HG03520 (cell line): ENCODE measurements around the gene TRIP13.
"Not testable (repeated sequence)": the region's sequence is repeated elsewhere in the genome, so short reads cannot be mapped to it uniquely, and the experiment has no call there.

ENCODE experiments used
- ATAC-seq: cut with Tn5 transposase; IDR thresholded peaks from one replicate; pipeline ENCODE4 v1.9.1; 2021; ENCODE audit warnings: mild to moderate bottlenecking, moderate library complexity; ENCODE audit not compliant: unreplicated experiment

Gene TRIP13

DNA sequence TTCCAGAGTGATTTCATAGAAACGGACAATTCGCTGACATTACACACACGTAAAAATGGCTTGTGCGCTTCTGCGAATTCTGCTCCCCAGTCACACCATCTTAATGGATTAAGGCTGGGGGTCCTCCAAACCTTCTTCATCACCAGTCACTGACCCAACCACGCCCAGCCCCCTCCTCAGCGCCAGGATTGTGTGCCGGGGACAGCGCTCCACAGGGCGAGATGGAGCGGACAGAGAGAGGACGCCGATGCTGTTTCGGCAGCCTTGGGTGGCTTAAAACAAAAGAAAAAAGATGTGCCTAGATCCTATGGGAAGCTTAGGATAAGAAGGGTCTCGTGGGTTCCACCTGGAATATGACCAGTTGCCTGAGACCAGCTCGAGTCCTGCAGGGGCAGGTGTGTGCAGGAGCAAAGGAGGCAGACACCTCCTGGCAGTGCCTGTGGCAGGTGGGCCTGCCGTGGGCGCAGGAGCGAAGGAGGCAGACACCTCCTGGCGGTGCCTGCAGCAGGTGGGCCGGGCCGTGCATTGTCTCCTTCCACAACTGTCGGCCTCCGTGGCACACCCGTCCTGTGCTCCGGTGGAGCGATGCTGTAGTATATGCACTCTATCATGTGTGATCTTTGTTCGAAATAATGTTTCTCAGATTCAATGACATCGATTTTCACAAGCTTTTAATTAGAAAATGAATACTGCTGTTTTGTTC, 20.9 kb upstream of the TRIP13 start:
- no peak for ATAC-seq

DNA sequence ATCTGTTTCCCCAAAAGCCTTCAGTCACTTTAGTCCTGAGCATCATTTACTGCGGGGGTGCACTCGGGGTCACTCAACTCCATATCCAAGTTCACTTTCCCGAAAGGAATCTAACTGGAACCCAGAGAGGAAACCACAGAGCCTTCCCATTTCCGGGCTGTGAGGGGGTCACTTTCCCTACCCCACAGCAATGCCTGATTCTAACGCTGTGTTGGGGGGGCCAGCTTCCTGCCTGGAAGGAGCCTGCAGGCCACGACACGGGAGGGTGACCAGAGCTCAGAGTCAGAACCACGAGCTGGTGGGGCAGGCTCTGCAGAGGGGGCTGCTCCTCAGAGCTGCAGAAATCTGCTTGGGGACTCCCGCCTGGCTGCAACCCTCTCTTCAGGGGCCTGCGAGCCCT, 20.4 kb upstream of the TRIP13 start:
- ATAC-seq = no peak

DNA sequence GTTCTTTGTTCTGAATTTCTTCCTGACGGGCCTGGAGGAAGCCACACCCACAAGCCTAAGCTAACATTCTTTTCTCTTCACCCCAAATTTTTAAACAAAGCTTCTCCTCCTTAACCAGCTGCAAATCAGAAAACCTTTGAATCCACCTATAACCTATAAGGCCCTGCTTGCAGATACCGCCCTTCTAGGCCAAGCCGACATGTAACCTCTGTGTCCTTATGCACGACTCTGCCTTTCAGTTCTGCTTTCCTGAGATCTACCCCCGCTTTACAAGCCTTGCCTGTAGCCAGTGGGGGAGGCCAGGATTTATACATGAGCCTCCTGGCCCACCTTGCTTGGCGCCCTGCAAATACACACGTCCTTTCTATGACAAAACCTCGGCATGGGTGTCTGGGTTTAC, 19.4 kb upstream of the TRIP13 start:
- no peak for ATAC-seq

DNA sequence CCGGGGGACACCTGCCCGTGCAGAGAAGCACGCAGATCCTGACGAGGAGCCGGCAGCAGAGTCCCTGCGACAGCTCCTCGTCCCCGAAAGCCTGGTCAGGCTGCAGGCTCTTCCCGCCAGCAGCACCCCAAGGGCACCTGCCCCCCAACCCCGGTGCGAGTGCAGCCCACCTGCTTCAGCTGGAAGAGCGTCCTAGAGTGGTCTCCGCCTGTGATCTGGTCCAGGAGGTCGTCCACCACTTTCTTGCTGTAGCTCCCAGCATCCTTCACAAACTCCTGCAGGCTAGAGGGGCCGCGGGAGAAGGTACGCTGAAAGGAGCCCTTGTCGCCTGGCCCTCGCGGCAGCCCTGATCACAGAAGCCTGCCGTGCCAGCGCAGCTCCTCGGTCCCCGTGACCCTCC, 16.8 kb upstream of the TRIP13 start:
- no peak for ATAC-seq

DNA sequence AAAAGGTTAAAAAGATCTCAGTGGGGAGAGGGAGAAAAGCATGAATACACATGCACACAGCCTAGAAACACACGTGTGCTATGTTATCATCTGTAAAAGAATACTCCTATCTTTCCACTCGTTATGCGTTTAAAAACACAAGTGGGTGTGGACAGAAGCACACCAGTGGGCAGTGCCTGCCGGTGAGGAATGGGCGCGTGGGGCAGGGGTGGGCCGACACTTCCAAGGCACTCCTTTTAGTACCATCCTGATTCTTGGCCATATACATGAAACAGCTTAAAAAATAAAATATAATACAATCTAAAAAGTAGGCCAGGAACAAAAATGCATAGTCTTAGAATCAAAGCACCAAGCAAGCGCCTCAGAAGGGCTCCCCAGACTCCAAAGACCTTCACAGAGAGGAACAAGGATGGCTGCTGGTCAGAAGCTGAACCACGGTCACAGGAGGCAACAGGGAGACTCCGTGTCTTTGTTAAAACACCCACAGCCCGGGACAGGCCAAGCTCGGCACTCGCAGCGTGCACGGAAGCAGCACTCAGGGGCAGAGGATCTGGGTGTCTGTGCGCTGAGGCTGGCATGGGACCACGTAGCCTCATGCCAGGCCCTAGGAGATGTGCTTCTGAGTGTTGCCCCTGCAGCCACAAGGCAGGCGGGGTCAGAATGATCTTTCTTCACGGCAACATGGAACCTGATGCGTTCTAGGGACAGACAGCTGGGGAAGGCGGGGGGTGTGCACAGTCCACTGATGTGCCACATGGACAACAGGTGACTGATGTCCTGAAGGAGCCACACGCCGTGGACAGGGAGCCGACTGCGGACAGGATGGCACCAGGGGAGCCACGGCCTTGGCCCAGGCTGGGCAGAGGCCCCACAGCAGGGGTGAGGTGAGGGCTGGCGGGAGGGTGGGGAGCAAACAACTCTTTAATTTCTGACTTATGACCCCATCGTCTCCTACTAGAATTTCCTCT, 16.0 kb upstream of the TRIP13 start:
- ATAC-seq = no peak

DNA sequence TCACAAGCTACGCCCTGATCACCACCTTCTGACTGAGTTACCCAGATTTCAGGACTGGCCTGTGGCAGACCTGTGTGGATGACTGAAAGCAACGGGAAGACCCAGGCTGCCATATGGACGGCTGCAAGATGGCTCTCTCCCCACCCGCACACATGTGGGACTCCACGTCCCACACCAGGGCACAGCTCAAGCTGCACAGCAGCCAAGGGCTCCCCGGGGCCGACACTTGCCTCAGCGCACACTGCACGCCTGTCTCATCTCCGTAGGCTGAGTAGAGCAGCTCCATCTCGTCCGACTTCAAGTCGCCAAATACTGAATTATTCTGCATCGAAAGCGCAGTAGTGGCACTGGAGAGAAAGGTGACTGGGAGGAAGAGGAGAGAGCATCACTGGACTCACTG, 14.6 kb upstream of the TRIP13 start:
- no peak for ATAC-seq

DNA sequence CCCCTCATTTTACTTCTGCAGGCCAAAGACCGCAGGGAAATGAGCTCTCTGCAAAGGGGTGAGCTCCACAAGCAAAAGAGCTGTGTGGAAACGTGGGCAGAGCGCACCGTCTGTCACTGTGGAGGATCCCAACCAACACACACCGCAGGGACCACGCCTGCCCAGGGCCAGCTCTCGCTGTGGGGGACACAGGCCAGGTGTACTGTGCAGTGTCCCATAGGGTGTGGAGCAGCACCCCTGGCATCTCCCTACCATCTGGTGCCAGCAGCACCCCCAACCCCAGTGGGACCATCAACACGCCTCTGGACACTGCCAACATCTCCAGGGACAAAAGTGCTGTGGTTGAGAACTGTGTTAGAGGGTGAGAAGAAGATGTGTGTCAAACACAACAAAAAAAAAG, 14.0 kb upstream of the TRIP13 start:
- ATAC-seq = not testable (repeated sequence)

DNA sequence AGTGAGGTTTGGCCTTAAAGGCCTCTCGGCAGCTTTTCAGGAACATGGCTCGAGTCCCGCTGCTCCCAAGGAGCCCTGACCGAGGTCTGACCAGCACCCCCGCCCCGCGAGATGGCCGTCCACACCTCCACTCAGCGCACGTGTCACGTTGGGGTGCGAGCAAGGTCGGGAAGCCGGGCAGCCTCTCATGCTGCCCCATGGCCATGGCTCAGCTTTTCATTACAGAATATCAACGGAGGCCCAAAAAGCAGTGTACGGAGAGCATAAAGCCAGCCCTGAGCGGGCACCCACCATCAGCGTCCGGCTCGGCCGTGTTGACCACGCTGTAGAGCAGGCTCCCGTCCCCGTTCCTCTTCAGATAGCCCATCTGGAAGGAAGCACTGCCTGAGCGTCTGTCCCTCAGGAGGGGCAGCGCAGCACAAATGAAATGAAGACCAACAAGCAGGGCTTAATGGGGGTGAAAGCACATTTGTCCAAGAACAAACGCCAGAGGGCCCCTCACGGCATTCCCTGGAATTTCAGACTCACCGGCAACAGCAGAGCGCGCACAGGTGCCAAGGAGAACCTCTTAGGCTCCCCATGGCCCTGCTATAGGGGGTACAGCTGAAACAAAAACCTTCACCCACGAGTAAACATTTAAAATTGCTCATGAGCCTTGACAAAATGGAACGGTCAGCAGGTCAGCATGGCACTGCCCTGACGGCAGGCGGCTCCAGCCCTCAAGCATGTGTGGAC, 11.7 kb upstream of the TRIP13 start:
- ATAC-seq = no peak

DNA sequence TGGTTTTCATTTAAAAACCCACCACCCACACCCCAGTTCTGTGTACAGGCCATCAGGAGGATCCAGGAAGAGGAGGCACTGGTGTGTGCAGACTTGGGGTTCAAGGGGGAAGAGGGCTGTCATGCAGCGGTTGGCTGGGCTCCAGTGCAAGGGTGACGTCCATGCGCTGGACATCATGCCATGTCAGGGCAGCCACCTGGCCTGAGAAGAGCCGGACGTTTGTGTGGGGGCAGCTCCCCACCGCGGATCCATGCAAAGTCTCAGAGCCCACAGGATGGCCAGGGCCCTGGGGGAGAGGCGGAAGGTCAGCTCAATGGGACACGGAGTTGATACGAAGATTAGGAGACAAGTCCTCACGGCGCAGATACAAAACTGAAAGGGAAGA, 11.1 kb upstream of the TRIP13 start:
- no peak for ATAC-seq

DNA sequence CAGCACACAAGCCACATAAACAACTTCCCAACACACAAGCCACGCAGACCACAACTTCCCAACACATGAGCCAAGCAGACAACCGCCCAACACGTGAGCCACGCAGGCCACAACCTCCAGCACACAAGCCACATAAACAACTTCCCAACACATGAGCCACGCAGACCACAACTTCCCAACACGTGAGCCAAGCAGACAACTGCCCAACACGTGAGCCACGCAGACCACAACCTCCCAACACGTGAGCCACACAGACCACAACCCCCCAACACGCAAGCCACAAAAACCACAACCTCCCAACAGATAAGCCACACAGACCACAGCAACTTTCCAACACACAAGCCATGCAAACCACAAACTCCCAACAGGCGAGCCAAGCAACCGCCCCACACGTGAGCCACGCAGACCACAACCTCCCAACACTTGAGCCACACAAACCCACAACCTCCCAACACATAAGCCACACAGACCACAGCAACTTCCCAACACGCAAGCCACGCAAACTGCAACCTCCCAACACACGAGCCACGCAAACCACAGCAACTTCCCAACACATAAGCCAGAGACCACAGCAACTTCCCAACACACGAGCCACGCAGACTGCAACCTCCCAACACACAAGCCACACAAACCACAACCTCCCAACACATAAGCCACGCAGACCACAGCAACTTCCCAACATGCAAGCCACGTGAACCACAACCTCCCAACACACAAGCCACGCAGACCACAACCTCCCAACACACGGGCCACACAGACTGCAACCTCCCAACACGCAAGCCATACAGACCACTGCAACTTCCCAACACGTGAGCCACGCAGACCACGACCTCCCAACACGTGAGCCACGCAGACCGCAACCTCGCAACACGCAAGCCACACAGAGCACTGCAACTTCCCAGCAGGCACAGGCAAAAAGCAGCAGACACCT, 10.2 kb upstream of the TRIP13 start:
- no peak for ATAC-seq

DNA sequence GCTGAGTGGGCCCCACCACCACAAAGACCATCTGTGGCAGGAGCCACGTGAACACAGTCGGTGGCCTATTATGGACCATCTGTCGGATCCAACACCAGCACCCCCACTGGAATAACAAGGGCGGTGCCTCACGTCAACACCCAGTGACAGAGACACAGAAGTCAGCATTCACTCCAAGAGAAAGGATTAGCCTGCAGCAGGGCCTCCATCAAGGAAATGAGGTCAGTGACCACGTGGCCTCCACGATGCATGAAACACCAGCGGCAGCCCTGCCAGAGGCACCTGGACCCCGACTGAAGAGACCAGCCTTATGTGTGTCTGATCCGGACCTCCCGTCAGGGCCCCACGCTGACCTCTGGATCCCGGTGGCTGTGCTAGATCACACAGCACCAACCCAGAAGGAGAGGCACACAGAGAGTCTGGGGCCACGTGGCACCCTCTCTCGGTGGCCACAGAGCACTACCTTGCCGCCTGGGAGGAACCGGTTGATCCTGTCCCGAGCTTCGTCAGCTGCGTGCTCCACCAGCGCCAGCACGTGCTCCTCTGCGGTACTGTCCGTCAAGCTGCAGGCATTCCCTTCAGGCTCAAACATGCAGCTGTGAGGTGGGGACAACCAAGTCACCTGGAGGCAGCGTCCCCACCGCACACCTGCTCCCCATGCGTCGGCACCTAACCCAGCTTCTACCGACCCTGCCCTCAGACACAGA, 9.1 kb upstream of the TRIP13 start:
- no peak for ATAC-seq

DNA sequence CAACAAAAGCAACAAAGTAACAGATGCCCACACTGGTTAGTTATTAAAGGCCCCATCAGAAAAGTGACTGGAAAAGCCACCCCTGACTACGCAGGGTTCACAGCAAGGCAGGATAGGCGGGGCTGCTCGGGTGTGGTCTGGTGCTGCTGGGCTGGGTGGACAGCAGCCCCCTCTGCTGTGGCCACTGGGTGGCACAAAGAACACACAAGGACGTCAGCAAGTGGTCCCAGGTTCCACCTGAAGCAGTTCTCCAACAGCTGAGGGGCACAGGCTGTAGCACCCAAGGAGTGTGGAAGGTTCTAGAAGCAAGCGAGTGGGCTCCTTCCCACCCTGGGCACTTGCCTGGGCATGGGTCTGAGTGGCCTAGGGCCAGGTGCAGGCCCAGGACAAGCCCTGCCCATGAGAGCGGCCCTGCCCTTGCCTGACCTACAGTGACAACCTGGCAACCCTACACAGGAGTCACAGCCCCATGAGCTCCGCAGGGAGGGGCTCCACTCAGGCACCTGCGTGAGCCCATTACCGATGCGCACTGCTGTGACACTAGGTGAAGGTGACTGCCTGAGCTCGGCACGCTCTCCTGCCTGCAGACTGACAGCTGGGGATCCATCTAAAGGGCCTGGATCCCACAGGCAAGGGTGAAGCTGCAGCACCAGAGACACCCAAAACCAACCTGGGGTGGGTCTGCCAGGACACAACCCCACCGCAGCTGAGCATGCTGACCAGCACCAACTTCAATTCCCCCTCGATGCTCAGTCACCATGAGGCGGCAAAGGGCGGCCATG, 8.1 kb upstream of the TRIP13 start:
- no peak for ATAC-seq

DNA sequence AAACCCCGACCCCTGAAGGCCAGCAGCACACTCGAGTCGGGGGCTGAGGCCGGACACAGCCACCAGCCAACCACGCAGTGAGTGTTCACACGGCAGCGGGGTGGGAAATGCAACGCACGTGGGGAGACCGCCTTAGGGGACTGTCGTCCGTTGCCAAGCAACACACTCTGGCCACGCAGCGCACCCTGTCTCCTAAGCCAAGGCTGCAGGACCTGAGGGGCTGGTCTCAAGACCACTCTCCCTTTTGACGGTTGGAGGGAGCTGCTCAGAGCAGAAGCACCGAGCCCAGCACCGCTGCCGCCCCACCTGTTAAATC, 7.6 kb upstream of the TRIP13 start:
- no peak for ATAC-seq

DNA sequence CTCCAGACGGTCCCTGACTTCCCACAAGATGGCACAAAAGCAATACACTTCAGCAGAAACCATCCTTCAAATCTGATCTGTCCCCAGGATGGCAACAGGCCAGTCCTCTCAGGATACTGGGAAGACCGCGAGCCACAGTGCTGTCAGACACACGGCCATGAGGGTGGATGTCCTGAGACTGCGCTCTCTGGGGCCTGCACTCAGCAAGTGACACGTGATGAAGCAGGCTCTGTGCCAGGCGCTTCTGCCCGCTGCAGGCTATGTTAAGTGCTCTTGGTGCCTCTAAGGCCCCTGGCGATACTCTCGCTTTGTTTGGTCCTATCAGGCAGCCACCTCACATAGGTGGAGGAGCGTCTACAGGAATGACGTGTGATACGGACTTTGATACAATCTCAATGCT, 7.2 kb upstream of the TRIP13 start:
- no peak for ATAC-seq

DNA sequence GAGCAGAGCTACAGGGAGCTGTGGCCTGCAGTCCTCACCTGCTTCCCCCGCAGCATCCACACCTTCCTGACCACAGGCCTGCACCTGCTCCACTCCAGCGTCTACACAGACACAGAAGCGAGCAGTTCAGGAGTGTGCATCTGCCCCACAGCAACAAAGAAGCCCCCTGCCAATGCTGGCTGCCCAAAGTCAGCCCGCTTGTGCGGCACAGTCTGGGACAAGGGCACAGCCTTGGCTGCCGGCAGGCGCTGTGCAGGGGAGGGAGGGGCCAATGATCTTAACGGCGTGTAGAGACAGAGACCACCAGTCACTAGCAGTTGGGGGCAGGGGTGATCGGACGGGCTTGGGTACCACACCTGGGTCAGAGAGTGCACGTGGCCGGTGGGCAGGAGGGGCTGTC, 6.6 kb upstream of the TRIP13 start:
- ATAC-seq = no peak

DNA sequence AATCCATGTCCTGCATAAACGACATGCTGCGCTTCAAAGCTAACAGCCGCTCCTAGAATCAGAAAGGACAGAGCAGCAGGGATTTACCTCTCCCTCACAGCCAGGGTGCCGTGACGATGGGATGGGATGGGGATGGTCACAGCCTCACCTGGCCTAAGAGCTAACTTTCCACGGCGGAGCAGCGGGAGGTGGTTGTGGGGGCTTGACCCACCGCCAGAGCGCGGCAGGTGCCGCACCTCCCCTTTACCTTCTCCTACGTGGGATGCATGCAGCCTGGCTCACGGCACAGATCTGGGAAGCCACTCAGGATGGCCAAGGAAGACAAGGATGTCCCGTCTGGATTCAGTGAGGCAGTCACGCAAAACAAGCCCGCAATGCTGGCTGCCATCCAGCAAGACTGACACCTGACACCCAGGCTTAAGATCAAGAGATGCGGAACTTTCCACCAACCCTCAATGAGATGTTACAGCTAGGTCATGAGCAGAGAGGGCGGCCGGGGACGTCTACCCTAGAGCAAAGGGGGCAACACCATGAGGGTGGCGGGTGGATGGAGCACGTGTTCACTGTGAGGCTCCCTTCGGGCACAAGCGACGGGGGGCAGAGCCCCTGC, 5.9 kb upstream of the TRIP13 start:
- no peak for ATAC-seq

DNA sequence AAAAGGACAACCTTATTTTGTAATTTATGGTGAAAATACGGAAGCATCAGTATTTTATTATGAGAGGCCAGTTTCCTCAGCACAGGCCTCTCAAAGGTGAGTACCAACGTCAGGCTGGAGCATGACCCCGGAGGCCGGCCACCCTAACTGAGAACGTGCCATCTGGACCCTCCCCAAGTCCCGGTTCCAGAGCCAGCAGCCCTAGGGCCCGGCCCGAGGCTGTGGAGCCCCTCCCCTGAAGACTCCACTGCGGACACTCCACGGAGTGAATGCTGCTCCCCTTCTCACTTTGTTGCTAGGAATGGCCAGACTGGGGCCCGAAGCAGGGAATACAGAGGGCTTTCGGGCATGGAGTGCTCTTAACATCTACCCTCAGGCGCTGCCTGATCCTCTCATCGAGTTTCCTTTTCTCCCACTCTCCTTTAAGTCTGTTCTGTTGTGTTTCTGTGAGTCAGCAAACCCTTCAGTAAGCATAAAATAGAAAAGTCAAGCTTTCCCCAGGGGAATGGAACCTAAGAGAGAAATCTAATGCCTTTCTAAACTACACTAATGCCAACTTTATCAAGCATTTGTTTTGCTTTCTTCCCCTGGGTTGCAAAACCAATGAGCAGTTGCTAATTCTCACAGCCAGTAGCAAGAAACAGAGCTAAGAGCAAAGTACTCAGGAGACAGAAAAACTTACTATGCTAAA, 4.6 kb upstream of the TRIP13 start:
- no peak for ATAC-seq

DNA sequence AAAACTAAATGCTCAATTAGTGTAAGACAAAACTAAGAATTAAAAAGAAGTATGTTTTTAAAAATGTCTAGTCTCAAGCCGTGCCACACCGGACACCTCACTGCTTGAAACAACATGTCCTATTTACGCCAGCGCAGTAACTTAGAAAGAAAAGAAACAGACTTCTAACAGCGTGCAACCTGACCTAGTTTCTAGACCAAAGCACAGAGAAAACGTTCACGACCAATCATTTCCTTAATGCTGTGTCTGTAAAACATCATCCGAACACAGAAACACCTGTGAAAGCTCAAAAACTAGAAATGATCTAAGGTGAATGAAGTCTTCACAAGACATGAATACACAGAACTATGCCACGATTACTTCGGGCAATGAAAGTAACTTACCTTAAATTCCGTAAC, 4.0 kb upstream of the TRIP13 start:
- no peak for ATAC-seq
